Measurements from ENCODE around the gene GABRA1.
A peak's percentile ranks its signal among the peaks of the same experiment; 100 is the strongest.

The GABRA1 gene

GRCh38 chr5:161847941-161848391, at the start of gene GABRA1:
Gene GABRA1 (plus strand): TSS chr5:161848120. CDS start chr5:161850811, 2,691 bp downstream.
- peak; percentile 1 for DNase-seq

- DNase-seq = no peak
Measured at GRCh38 chr5:161799316-161799715, 48.6 kb upstream of the GABRA1 start.

GRCh38 chr5:161804263-161804662, 43.7 kb upstream of the GABRA1 start:
- DNase-seq = no peak

GRCh38 chr5:161846746-161847145, 1.2 kb upstream of the GABRA1 start:
- peak; percentile 3 for DNase-seq

GRCh38 chr5:161847447-161847846, 473 bp upstream of the GABRA1 start:
- no peak for DNase-seq

GRCh38 chr5:161850491-161850890, 2.6 kb downstream of the GABRA1 start:
- no peak for DNase-seq

- DNase-seq = no peak
Measured at GRCh38 chr5:161851691-161852299, 3.9 kb downstream of the GABRA1 start.

GRCh38 chr5:161857358-161857757, 9.4 kb downstream of the GABRA1 start:
- no peak for DNase-seq

- no peak for DNase-seq
Measured at GRCh38 chr5:161863259-161863658, 15.3 kb downstream of the GABRA1 start.

GRCh38 chr5:161863811-161864210, 15.9 kb downstream of the GABRA1 start:
- no peak for DNase-seq

- DNase-seq = no peak
Measured at GRCh38 chr5:161865510-161865909, 17.6 kb downstream of the GABRA1 start.

- DNase-seq = no peak
Measured at GRCh38 chr5:161889971-161890370, 42.1 kb downstream of the GABRA1 start.

GRCh38 chr5:161895514-161895913, 47.6 kb downstream of the GABRA1 start:
- no peak for DNase-seq

GRCh38 chr5:161897033-161897432, 49.1 kb downstream of the GABRA1 start:
- DNase-seq = no peak

GRCh38 chr5:161899590-161899989, 51.7 kb downstream of the GABRA1 start:
- no peak for DNase-seq

GRCh38 chr5:161900981-161901380, 53.1 kb downstream of the GABRA1 start:
- DNase-seq = no peak

- DNase-seq = no peak
Measured at GRCh38 chr5:161921781-161922180, 73.9 kb downstream of the GABRA1 start.

- no peak for DNase-seq
Measured at GRCh38 chr5:161924270-161924669, 76.3 kb downstream of the GABRA1 start.

- DNase-seq = no peak
Measured at GRCh38 chr5:161925960-161926359, 78.0 kb downstream of the GABRA1 start.

- DNase-seq = no peak
Measured at GRCh38 chr5:161934486-161934885, 86.6 kb downstream of the GABRA1 start.

- DNase-seq = no peak
Measured at GRCh38 chr5:161944974-161945373, 97.1 kb downstream of the GABRA1 start.

- DNase-seq = no peak
Measured at GRCh38 chr5:161946911-161947310, 99.0 kb downstream of the GABRA1 start.
